Dedifferentiated amniotic fluid mesenchymal stem cell (primary cell): ENCODE results near the gene KCNAB2.
"Not testable (repeated sequence)": the region's sequence is repeated elsewhere in the genome, so short reads cannot be mapped to it uniquely, and the experiment has no call there.

ENCODE experiments used
- DNase-seq: peaks from one replicate; pipeline ENCODE4 v3.0.0-alpha.2; 2016; ENCODE audit errors: extremely low spot score

KCNAB2 gene

DNA sequence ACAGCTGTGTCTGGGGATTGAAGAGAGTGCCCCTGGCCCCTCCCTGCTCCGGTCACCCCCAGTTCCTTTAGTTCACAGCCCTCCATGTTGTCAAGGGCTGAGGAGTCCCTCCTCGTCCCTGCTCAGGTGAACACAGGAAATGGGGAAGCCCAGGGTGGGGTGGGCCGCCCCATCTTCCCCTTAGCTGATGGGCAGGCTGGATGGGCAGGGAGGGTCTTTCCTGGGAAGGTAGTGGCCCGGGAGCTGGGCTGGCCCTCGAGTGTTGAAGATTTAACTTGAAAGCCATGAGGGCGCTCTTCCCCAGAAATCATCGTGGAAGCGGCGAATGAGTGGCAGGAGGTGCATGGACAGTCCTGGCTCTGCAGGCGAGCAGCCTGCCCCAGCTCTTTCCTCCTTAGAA lies 35.1 kb upstream of the KCNAB2 start:
- no peak for DNase-seq

DNA sequence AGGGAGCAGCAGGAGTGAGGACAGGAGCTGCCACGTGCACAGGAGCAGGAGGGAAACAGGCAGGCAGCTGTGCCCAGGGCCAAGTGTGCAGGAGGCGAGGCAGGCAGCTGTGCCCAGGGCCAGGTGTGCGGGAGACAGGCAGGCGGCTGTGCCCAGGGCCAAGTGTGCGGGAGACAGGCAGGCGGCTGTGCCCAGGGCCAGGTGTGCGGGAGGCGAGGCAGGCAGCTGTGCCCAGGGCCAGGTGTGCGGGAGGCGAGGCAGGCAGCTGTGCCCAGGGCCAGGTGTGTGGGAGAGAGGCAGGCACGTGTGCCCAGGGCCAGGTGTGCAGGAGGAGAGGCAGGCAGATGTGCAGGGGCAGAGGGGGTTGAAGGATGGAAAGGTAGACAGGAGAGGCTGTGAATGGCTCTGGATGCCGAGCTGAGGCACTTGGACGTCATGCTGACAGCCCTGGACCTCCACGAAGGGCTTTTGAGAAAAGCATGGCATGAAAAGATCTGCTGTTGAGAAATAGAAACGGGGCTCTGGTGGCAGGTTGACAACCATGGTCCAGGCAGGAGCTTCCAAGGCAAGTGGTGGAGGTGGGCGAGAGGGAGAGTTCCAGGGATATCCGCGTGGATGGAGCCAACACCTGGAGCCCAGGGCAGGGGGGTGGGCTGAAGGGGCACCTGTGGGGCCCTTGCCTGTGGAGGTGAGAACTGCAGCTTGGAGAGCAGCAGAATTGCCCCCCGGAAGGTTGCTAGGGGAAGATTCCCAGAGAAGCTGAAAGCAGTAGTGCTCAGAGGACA lies 34.3 kb upstream of the KCNAB2 start:
- no peak for DNase-seq

DNA sequence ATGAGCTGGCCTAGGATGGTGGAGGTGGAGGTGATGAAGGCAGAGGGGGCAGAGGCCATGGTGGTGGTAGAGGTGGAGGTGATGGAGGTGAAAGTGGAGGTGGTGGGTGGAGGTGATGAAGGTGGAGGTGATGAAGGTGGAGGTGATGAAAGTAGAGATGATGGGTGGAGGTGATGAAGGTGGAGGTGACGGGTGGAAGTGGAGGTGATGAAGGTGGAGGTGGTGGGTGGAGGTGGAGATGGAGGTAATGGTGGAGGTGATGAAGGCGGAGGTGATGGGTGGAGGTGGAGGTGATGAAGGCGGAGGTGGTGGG lies 33.8 kb upstream of the KCNAB2 start:
- no peak for DNase-seq

DNA sequence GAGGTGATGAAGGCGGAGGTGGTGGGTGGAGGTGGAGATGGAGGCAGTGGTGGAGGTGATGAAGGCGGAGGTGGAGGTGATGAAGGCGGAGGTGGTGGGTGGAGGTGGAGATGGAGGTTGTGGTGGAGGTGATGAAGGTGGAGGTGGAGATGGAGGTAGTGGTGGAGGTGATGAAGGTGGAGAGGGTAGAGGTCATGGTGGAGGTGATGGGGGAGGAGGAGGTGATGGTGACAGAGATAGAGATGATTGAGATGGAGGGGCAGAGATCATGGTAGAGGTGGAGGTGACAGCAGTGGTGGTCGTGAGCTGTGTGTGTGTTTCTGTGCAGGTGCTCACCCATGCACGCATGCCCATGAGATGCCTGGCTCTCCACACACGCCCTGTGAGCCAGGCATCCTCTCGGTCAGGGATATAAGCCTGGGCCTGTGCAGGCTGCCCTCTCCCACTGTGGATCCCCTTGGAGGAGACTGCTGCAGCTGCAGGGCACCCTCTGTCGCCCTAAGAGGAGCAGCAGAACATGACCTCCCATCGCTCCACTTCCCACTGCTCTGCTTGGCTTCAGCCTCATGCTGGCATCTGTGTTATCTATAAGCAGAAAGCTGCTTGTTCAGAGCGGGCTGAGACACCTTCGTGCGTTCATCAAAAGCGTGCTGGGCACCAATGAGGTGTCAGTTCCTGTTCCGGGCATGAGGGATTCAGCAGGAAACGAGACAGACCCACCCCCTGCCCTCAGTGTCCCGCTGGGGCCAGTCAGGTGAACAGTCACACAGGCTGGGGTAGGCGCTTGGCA lies 33.0 kb upstream of the KCNAB2 start:
- DNase-seq, result no peak

DNA sequence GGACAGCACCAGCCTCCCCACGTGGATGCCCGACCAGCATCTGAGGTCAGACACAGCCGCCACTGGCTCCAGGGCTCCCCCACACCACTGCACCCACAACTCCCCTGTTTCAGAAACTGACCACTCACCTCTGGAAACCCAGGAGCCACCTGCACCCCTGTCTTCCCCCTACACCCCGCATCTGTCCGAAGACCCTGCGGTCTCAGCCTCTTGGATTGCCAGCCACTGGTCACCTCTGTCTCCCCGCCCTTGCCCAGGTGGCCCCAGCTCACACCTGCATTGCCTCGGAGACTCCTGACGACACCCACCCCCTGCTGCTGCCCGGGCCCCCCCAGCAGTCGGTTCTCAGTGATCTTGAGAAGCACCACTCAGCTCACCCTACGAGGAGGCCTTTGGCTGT lies 32.2 kb upstream of the KCNAB2 start:
- no peak for DNase-seq

DNA sequence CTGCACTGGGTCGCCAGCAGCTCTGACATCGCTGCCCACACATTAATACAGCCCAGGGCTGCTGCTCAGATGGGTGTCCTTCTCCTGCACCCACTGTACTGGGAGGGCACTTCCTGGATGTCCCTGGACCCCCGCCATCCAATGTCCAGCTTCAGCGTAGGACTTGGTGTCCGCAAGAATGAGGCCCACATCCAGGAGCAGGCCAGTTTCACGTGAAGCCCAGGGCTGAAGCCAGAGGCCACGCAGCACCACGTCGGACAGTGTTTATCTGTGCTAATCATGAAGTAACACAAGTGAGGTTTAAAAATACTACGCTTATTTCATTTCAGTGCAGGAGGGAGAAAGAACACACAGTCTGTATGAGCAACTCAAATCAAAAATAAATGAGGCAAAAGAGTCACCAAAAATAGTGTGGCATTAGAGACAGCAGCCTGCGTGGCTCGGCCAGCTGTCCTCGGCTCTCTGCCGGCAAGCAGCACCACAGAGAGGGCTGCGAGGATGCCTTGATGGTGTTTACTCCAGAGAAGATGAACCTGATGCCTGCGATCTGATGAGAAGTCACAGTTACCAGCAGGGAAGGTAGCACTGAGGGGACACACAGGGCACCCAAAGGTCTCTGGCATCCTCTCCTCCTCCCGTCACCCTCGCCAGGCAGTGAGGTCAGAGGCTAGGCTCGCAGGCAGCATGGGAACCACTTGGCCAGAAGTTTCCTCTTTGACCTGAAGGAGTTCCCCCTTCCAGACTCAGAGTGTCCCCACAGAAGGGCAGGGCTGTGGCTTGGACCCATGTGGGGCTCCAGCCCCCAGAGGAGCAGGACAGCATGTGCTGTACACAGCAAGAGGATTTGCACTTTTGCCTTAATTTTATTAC lies 31.3 kb upstream of the KCNAB2 start:
- no peak for DNase-seq

DNA sequence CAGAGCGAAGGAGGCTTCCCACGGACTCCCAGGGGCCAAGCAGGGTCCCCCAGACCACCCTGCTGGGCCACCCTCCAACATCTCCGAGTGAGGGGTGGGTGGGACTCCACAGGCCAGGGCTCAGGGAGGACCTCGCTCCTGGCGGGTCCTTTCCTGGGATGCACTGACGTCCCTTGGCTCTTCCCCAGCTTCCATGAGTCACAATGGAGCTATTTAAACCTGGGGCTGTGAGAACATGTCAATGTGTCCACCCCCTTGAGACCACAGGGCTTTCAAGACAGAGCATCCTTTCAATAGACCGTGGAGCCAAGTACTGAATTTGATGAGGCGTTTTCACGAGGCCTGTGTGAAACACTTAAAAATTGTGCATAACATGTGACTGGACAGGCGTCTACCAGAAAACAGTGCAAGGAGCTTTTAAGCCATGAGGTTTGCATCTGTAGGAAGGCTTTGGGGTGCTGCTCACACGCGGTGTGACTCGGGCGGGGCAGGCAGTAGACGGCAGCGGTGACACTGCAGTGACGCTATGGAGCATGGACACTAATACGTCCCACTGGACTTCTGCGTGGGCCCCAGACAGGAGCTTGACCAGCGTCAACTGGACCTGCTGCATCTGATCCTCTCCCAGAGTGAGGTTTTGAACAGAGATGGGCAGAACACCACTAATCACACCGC lies 29.4 kb upstream of the KCNAB2 start:
- no peak for DNase-seq

DNA sequence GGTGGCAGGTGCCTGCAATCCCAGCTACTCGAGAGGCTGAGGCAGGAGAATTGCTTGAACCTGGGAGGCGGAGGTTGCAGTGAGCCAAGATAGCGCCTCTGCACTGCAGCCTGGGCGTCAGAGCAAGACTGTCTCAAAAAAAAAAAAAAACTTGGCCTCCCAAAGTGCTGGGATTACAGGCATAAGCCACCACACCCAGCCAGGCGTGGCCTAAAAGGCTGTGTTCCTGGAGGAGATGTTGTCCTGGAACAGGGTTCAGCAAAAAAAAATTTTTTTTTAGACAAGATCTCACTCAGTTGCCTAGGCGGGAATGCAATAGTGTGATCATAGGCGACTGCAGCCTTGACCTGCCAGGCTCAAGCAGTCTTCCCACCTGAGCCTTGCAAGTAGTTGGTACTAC lies 28.0 kb upstream of the KCNAB2 start:
- DNase-seq, result not testable (repeated sequence)

DNA sequence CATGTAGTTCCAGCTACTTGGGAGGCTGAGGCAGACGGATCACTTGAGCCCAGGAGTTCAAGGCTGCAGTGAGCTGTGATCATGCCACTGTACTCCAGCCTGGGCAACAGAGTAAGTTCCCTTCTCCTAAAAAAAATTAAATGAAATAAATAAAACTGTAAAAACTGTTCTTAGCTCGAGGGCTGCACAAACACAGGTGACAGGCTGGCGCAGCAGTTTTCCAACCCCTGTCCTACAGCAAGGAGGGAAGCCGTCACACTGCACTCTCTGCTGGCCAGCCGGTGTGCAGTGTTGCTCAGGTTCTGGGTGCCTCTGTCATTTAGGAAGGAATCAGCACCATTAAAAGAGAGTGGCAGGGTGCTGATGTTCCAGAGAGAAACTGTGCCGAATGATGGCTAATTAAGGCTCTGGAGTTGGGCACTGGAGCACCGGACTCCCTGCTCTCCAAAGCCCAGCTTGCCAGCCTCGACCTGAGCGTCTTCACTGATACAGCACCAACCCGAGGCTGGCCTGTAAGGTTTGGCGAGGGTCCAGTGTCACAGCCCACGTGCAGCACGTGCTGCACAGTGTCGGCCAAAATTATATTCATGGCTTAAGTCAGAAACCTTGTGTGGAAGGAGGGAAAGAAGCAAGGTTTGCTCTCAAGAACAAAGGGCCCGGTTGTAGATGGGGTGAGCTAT lies 26.4 kb upstream of the KCNAB2 start:
- no peak for DNase-seq

DNA sequence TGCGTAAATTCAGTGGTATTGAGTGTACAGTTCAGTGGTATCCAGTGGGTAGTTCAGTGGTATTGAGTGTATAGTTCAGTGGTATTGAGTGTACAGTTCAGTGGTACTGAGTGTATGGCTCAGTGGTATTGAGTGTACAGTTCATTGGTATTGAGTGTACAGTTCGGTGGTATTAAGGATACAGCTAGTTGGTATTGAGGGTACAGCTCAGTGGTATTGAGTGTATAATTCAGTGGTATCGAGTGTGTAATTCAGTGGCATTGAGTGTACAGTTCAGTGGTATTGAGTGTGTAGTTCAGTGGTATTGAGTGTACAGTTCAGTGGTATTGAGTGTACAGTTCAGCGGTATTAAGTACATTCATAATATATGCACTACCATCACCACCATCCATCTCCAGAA lies 23.5 kb upstream of the KCNAB2 start:
- DNase-seq, result no peak

DNA sequence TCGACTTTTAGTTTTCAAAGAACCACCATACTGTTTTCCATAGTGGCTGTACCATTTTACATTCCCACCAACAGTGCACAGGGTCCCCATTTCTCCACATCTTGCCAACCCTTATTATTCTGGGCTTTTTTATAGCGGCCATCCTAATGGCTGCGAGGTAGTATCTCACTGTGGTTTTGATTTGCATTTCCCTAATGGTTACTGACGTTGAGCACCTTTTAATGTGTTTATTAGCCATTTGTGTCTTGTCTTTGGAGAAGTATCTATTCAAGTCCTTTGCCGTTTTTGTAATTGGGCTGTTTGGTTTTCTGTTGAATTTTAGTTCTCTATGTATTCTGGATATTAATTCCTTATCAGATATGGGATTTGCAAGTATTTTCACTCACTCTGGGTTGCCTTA lies 22.3 kb upstream of the KCNAB2 start:
- no peak for DNase-seq

DNA sequence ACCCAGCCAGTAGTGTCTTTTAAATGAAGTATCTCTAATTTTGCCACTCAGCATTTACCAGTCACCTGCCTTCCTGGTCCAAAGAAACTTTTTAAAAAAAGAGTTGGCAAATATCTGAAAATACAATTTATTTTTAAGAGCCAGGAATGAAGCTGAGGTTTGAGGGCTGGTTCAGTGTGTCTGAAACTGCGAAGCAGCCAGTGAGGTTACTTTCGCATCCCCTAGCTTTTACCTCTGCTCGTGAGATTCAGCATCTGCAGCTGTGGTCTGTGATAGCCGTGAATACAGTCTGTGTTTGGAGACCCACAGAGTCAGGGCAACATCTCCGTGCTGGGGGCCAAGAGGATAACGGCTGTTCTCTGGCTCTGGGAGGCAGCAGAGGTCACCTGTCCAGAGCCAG lies 21.3 kb upstream of the KCNAB2 start:
- DNase-seq, result no peak

DNA sequence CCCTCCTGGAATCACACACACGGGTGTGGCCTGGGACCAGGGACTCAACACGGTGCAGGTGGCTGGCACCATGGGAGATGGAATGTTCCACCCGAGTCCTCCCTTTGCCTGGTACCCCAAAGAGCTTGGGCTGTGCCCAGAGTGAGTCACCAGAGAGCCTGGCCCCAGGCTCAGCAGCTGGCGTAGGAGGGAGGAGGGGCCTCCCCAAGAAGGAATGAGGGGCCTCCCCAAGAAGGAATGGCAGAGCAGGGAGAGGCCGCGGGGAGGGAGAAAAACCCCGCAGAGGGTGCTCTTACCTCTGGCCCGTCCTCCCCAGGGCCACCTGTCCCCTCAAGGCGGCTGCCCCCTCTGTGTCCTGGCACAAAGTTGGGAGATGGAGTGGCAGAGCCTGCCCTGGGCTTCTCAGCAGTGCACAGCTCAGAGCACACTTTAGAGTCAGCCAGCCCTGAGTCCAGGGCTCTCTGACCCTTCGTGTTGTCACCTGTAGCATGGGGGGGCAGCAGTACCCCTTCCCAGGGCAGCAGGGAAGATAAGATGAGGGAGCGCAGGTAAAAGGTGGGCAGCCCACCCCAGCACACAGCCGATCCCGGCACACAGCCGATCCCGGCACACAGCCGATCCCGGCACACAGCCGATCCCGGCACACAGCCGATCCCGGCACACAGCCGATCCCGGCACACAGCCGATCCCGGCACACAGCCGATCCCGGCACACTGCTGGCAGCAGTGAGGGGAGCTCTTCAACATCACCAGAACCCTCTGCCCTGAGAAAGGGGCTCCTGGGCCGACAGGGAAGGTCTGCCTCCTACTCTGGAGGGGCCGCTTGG lies 20.2 kb upstream of the KCNAB2 start:
- peak; percentile 25 for DNase-seq

DNA sequence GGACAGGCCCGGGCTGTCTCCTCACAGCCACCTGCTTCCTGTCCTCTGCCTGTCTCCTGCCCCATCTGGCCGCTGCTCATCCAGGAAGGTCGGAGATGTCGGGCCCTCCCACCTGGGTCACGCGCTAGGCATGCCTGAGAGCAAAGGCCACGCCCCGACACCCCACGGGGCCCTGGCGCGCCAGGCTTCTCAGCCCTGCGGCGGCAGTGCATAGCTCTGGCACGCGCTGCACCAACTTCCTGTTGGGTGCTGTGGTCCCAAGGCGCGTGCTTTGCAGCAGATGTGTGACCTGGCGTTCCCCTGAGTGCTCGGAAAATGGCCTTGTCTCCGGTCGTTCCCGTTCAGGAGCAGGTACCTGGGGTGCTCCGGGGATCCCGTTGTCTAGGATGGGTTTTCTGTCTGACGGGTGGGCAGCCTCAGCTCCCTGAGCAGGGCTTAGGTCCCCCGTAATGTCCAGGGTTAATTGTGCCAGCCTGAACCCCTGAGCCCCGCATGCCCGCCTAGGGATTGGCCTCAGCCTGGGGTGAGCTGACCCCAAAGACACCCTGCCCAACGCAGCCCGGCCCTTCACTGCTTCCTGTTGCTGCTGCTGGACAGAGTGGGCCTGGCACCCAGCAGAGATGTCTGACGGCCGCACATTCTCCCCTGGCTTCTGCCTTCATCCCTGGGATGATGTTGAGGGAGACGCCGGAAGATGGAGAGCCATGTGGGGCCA lies 19.4 kb upstream of the KCNAB2 start:
- no peak for DNase-seq

DNA sequence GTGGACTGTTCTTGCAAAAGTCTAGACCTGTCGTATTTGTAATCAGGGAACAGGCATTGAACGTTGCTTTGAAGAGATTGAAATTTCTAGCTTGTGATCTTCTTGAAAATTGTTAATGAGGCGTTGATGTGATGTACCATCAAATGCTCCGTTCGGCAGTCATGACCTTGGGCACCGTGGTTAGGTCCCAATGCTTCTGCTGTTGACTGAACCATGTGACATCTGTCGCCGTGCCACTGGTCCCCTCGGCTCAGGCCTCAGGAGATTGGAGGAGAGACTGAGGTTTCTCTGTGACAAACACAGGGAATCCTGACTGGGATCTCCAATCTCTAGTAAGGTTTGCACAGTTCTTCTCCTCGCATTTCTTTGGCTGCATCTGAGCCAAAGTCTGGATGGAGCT lies 18.1 kb upstream of the KCNAB2 start:
- DNase-seq, result no peak

DNA sequence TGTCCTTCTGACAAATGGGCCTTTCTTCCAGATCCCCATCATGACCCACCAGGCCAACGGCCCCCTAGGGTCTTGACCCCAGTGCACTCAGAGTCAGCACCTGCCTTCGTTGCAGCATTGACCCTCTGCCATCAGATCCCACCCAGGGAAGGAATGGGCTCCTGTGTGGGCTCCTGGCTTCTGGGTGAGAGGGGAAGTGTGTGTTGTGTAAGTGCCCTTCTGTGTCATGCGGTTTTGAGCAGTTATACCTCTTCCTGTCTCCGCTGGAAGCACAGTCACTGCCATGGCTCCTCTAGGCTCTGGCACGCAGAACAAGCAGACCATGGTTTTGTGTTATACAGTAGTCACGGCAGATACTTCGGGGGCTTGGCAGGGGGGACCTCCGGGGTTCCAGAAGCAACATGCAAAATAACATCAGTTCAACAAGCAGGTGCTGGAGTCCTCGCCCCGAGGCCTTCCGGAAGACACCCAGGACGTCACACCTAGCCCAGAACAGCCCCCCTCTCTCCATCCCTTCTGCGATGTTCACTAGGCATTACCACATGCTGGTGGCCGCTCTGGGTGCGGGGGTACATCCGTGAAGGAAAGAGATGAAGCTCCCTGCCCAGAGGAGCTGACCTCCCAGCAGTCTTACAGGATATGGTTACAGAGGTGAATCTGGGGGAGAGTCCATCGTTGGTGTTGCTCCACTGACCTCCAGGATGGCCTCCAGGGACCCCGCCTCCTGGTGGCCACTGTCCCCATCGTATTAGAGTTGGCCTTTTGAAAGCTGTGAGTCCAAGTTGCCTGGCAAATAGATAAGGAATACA lies 17.4 kb upstream of the KCNAB2 start:
- no peak for DNase-seq

DNA sequence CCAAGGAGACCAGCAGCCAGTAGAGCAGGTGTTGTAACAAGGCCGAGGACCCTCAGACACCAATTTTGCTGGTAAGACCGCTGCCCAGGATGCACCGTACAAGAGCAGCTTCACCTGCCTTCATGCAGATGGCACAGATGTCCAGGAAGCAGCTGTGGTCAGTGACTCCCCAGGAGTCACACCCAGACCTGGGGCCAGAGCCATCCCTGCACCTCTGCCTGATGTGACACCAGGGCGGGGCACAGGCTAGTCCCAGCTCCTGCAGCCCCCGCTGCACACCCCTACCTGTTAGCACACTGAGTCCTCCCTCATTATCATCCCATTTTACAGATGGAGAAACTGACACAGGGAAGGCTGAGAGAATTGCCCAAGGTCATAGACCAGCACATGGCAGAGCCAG lies 16.3 kb upstream of the KCNAB2 start:
- no peak for DNase-seq

DNA sequence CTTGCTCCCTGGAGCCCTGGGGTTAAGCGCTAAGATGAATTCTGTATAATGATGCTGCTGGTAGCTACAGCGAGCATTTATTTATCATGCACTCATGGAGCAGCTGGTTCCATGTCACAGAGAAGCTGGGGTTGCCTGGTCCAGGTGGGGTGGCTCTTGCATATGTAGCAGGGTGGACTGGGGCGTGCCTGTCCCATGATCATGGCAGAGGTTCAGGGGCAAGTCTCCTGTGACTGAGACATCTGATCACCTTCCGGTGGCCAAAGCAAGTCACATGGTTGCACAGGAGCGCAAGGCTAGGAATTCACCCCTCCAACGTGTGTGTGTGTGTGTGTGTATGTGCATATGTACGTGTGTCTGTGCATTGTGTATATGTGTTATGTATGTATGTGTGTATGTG lies 15.6 kb upstream of the KCNAB2 start:
- no peak for DNase-seq
